GM18858 (cell line): ENCODE results near the gene NFATC2.

ENCODE experiments used
- ATAC-seq: cut with Tn5 transposase; IDR thresholded peaks from one replicate; pipeline ENCODE4 v1.9.1; 2021; ENCODE audit not compliant: unreplicated experiment

Gene NFATC2

GRCh38 chr20:51342510-51343236 lies 199.8 kb downstream of the NFATC2 start:
- no peak for ATAC-seq

DNA sequence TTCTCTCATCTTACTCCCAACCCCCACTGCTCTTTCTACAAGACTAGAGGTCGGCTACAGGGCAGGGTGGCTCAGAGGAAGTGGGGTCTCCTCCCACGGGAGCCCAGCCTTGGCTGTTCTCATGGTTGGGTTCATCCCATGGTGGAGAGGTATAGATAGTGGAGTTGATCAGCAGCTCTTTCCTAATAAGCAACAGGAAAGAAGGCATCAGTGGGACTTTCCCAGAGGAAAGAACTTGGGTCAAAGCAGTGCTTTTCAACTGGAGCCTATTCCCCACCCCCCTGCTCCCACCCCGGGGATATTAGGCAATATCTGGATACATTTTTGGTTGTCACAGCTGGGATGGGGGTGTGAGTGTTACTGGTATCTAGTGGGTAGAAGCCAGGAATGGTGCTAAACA lies 200.9 kb downstream of the NFATC2 start:
- no peak for ATAC-seq

DNA sequence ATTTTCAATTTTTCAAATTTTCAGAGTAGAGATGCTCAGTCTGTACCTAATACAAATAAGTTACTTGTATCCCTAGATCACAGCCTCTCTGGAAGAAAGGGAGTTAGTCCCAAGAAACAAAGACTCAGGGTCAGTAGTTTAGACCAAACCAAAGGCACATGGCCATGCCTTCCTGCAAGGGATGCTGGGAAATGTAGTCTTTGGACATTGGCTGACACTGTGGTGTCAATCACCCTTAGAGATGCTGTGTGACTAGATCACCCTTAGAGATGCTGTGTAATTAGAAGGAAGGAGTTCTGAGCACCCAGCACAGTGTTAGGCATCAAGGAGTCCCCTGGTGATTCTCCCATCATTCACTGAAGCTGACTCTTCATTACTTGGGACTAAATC lies 202.1 kb downstream of the NFATC2 start:
- ATAC-seq, result no peak

GRCh38 chr20:51339721-51340450 lies 202.6 kb downstream of the NFATC2 start:
- ATAC-seq, result no peak

DNA sequence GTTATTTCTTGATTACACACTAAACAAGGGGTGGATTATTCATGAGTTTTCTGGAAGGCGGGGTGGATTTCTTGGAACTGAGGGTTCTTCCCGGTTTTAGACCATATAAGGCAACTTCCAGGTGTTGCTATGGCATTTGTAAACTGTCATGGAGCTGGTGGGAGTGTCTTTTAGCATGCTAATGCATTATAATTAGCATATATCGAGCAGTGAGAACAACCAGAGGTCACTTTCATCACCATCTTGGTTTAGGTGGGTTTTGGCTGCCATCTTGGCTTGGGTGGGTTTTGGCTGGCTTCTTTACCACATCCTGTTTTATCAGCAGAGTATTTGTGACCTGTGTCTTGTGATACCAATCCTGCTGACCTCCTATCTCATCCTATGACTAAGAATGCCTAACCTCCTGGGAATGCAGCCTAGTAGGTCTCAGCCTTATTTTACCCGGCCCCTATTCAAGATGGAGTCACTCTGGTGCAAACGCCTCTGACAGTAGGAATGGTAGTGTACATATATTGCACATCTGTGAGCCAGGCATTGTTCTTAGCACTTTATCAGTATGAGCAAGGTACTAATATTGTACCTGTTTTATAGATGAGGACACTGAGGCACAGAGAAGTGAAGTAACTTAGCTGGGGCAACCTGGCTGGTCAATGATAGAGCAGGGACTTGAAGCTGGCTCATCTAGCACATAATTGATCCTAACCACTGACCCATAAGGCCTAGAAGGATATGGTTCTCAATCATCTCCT lies 203.7 kb downstream of the NFATC2 start:
- ATAC-seq, result no peak

- no peak for ATAC-seq
Measured at GRCh38 chr20:51337126-51337805, 205.3 kb downstream of the NFATC2 start.
